NCI-H2196 (cell line): ENCODE measurements around the gene CCDC34.

Source experiments
- DNase-seq: peaks from one replicate; lab custom pipeline; 2025; ENCODE audit not compliant: unreplicated experiment; lab: John Stamatoyannopoulos, UW

The CCDC34 gene

GRCh38 chr11:27362749-27363575, at the start of gene CCDC34:
CCDC34 (minus strand) TSS chr11:27363215; CDS start chr11:27363194, 21 bp downstream.
- DNase-seq, result peak; percentile 98

GRCh38 chr11:27412192-27412691, 49.2 kb upstream of the CCDC34 start:
- DNase-seq, result no peak

GRCh38 chr11:27411328-27411727, 48.3 kb upstream of the CCDC34 start:
- no peak for DNase-seq

GRCh38 chr11:27410272-27410671, 47.3 kb upstream of the CCDC34 start:
- no peak for DNase-seq

- no peak for DNase-seq
These were observed 46.7 kb upstream of the CCDC34 start for GRCh38 chr11:27409742-27410141.

GRCh38 chr11:27409049-27409448, 46.0 kb upstream of the CCDC34 start:
- DNase-seq, result no peak

- no peak for DNase-seq
These were observed 45.3 kb upstream of the CCDC34 start for GRCh38 chr11:27408246-27408800.

- no peak for DNase-seq
These were observed 43.7 kb upstream of the CCDC34 start for GRCh38 chr11:27406498-27407354.

- no peak for DNase-seq
These were observed 42.1 kb upstream of the CCDC34 start for GRCh38 chr11:27405134-27405533.

GRCh38 chr11:27404427-27404826, 41.4 kb upstream of the CCDC34 start:
- no peak for DNase-seq

GRCh38 chr11:27403195-27403594, 40.2 kb upstream of the CCDC34 start:
- DNase-seq, result no peak

GRCh38 chr11:27402450-27402849, 39.4 kb upstream of the CCDC34 start:
- no peak for DNase-seq

- DNase-seq, result no peak
These were observed 38.9 kb upstream of the CCDC34 start for GRCh38 chr11:27401833-27402316.

- no peak for DNase-seq
These were observed 38.3 kb upstream of the CCDC34 start for GRCh38 chr11:27401280-27401832.

GRCh38 chr11:27398400-27398770, 35.4 kb upstream of the CCDC34 start:
- DNase-seq, result no peak

GRCh38 chr11:27397624-27398399, 34.8 kb upstream of the CCDC34 start:
- DNase-seq, result no peak

- DNase-seq, result no peak
These were observed 33.3 kb upstream of the CCDC34 start for GRCh38 chr11:27396259-27396839.

GRCh38 chr11:27395556-27396258, 32.7 kb upstream of the CCDC34 start:
- peak; percentile 35 for DNase-seq

- no peak for DNase-seq
These were observed 31.8 kb upstream of the CCDC34 start for GRCh38 chr11:27394781-27395228.
